DND-41 (cell line): ENCODE results near the gene TBC1D1.

Experiments used
- ATAC-seq: fragments of 200-7000 bp; cut with Tn5 transposase; 3 replicates; pipeline ENCODE4 v1.9.1; 2021; ENCODE audit warnings: low read depth; ENCODE audit not compliant: insufficient read depth
- DNase-seq: peaks from one replicate; pipeline ENCODE4 v3.0.0-alpha.2; 2020
- H2AFZ ChIP-seq: 2 replicates; pipeline ENCODE4 v1.6.0; 2012; ENCODE audit warnings: low read depth, low read length
- H3K27ac ChIP-seq: 2 replicates; pipeline ENCODE4 v1.5.1; 2012; ENCODE audit warnings: low read length, inconsistent platforms
- H3K27me3 ChIP-seq: fragments of 200-600 bp; sonication (generic); 2 replicates; pipeline ENCODE4 v1.6.0; 2012; ENCODE audit warnings: low read length, mild to moderate bottlenecking, inconsistent platforms; ENCODE audit not compliant: insufficient read depth, poor library complexity
- H3K36me3 ChIP-seq: 2 replicates; pipeline ENCODE4 v1.5.1; 2012; ENCODE audit warnings: low read length, inconsistent platforms; ENCODE audit not compliant: insufficient read depth
- H3K4me1 ChIP-seq: 2 replicates; pipeline ENCODE4 v1.5.1; 2012; ENCODE audit warnings: mild to moderate bottlenecking, low read length; ENCODE audit not compliant: insufficient read depth
- H3K4me2 ChIP-seq: 2 replicates; pipeline ENCODE4 v1.6.0; 2012; ENCODE audit warnings: mild to moderate bottlenecking, moderate library complexity, low read length, inconsistent platforms; ENCODE audit not compliant: insufficient read depth
- H3K4me3 ChIP-seq, 2 experiments: fragments of 200-600 bp in 1 of 2; shearing (Covaris generic) in 1 of 2; 2 replicates each; pipeline ENCODE4 v1.5.1; 2012 to 2016; ENCODE audit warnings: inconsistent platforms in 2 of 2, low read length in 2 of 2, mild to moderate bottlenecking in 2 of 2, low read depth in 1 of 2, moderate library complexity in 1 of 2
- H3K79me2 ChIP-seq: 2 replicates; pipeline ENCODE4 v1.6.0; 2012; ENCODE audit warnings: low read length, inconsistent platforms; ENCODE audit not compliant: insufficient read depth
- H3K9ac ChIP-seq: 2 replicates; pipeline ENCODE4 v1.6.0; 2012; ENCODE audit warnings: low read depth, mild to moderate bottlenecking, inconsistent platforms, low read length, moderate library complexity
- H3K9me3 ChIP-seq: 2 replicates; pipeline ENCODE4 v1.5.1; 2012; ENCODE audit warnings: low read length, moderate library complexity, mild to moderate bottlenecking, inconsistent platforms; ENCODE audit not compliant: insufficient read depth, severe bottlenecking
- H4K20me1 ChIP-seq: 2 replicates; pipeline ENCODE4 v1.6.0; 2012; ENCODE audit warnings: low read length; ENCODE audit not compliant: insufficient read depth
- EZH2 ChIP-seq: IDR thresholded peaks from 3 replicates; pipeline ENCODE4 v1.6.1; 2012; ENCODE audit warnings: borderline replicate concordance, low read depth, mild to moderate bottlenecking, moderate library complexity, low read length, inconsistent platforms; ENCODE audit not compliant: severe bottlenecking
- TF ChIP-seq, protein P1 (sequence below): IDR thresholded peaks from 2 replicates; pipeline ENCODE4 v1.5.1; 2012; ENCODE audit warnings: borderline replicate concordance, low read length, moderate library complexity, mild to moderate bottlenecking; ENCODE audit not compliant: poor library complexity, severe bottlenecking; ENCODE audit errors: extremely low read depth

TBC1D1 gene

DNA sequence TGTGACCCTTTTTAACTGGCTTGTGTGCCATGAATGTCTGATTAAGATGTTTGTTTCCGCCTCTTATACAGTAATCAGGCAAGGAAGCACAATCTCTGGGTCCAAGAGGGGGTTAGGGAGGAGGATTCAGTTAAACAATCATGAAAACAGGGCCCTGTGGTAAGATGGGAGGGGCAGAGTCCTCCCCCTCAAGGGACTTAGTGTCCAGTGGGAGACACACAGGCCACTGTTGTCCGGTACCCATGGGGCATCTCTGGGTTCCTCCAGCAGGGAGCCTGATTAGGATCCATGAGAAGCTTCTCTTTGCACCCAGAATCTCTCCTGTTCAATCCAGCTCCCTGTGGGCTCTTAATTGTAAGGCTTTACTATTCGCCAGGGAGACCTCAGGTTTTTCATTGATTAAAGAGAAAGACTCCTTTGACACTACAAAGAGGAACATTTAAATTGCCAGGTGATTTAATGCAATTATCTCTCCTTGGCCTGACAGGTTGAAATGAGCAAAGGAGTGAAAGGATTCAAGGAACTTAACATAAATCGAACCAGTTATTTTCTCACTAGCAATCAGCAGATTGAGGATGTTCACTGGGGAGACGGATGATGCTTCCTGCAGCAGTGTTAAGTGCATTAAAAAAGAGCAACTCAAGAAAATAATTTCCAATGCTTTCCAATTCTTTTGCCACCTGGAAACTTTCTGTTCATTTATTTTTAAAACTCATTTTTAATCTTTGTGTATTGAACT, 294.7 kb downstream of the TBC1D1 start:
- H3K4me1 ChIP-seq: no peaks in the 10 kb centered on the region
- H3K4me2 ChIP-seq: no peak overlapping the region
- H3K27me3 ChIP-seq: no peaks in the 10 kb centered on the region
- ATAC-seq (no peak), DNase-seq (no peak)
- H4K20me1 ChIP-seq: no peaks in the 10 kb centered on the region
- H3K9me3 ChIP-seq: no peaks in the 10 kb centered on the region
- H3K79me2 ChIP-seq: no peaks in the 10 kb centered on the region
- H3K27ac ChIP-seq: no peak overlapping the region
- H2AFZ ChIP-seq: no peak overlapping the region
- TF ChIP-seq EZH2: no peak
- TF ChIP-seq, protein P1, sequence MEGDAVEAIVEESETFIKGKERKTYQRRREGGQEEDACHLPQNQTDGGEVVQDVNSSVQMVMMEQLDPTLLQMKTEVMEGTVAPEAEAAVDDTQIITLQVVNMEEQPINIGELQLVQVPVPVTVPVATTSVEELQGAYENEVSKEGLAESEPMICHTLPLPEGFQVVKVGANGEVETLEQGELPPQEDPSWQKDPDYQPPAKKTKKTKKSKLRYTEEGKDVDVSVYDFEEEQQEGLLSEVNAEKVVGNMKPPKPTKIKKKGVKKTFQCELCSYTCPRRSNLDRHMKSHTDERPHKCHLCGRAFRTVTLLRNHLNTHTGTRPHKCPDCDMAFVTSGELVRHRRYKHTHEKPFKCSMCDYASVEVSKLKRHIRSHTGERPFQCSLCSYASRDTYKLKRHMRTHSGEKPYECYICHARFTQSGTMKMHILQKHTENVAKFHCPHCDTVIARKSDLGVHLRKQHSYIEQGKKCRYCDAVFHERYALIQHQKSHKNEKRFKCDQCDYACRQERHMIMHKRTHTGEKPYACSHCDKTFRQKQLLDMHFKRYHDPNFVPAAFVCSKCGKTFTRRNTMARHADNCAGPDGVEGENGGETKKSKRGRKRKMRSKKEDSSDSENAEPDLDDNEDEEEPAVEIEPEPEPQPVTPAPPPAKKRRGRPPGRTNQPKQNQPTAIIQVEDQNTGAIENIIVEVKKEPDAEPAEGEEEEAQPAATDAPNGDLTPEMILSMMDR: no peak
- no peak overlapping the region for H3K4me3 ChIP-seq
- no peaks in the 10 kb centered on the region for H3K36me3 ChIP-seq
- H3K9ac ChIP-seq: no peak overlapping the region

DNA sequence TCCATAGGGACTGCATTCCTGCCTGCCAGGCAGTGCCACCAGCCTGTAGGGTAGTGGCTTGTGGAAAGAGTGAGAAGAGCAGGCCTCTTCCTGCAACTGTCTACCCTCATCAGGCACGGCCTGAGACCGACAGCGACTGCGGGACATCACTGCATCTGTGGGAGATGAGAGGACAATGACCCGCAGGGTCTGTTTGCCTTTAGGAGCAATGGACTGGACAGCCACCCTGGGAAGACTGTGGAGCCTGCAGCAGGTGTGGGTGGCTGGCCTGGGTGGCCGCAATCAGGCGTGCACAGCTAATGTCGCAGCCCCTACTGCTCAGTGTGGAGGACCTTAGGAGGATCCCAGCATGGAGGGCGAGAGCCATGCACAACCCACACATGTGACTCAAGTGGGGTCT, 297.3 kb downstream of the TBC1D1 start:
- no peaks in the 10 kb centered on the region for H4K20me1 ChIP-seq
- no peak overlapping the region for H3K27ac ChIP-seq
- H3K4me3 ChIP-seq: no peak overlapping the region
- no peak overlapping the region for H2AFZ ChIP-seq
- no peak overlapping the region for H3K4me2 ChIP-seq
- DNase-seq (no peak), ATAC-seq (no peak)
- H3K4me1 ChIP-seq: no peaks in the 10 kb centered on the region
- H3K27me3 ChIP-seq: no peaks in the 10 kb centered on the region
- H3K36me3 ChIP-seq: no peaks in the 10 kb centered on the region
- no peak overlapping the region for H3K9ac ChIP-seq
- H3K9me3 ChIP-seq: no peaks in the 10 kb centered on the region
- no peaks in the 10 kb centered on the region for H3K79me2 ChIP-seq
- TF ChIP-seq, protein P1: no peak
- no peak for TF ChIP-seq EZH2

DNA sequence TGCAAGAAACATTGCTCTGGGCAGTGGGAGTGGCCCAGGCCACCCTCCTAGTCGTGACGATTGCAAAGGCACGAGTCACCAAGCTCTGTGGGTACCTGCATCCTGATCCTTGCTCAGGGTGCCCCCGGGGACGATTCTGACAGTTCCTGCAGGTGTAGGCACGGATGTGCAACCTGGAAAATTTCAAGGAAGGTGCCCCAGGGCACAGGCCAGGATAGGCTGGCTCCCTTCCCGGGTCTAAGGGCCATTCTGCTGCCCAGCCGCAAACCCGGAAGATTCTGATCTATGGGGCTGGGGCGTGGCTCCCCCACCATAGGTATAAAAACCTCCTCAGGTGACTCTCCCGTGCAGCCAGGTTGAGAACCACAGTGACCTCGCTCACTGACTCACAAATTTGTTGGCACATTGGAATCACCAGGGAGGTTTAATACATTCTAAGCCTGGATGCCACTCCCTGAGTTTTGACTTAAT, 297.8 kb downstream of the TBC1D1 start:
- no peak overlapping the region for H3K9ac ChIP-seq
- no peak overlapping the region for H3K4me2 ChIP-seq
- H3K4me1 ChIP-seq: no peaks in the 10 kb centered on the region
- H3K79me2 ChIP-seq: no peaks in the 10 kb centered on the region
- no peaks in the 10 kb centered on the region for H3K9me3 ChIP-seq
- no peaks in the 10 kb centered on the region for H4K20me1 ChIP-seq
- H3K36me3 ChIP-seq: no peaks in the 10 kb centered on the region
- H3K4me3 ChIP-seq: no peak overlapping the region
- H3K27me3 ChIP-seq: no peaks in the 10 kb centered on the region
- TF ChIP-seq, protein P1: no peak
- no peak for TF ChIP-seq EZH2
- no peak for DNase-seq
- H3K27ac ChIP-seq: no peak overlapping the region
- ATAC-seq: no peak
- H2AFZ ChIP-seq: no peak overlapping the region
